ENCODE data around the gene CTBP2. TPM values are rescaled to one million over a fixed set of nuclear protein-coding genes. Genes with fewer than 3 reads are reported as not detected.

The CTBP2 gene
- polyA plus RNA-seq, 1 experiment, result 72.9 TPM

GRCh38 chr10:124975977-124976514 is 184.3 kb downstream of the CTBP2 start:
- no peak for TF ChIP-seq CTCF (IDR thresholded peaks at IDR 0.05; ENCODE audit: insufficient read depth, low read depth, low read length)
- no peaks in the 10 kb centered on the region for H3K27me3 ChIP-seq (ENCODE audit: control insufficient read depth, insufficient read depth, low read length)
- H3K36me3 ChIP-seq (ENCODE audit: control insufficient read depth, insufficient read depth, low read length), result peaks cover 7% of the 10 kb centered on the region
- no peak overlapping the region for H3K4me3 ChIP-seq (ENCODE audit: low read depth, low read length)
- ChIA-PET POLR2A (no interaction called here), CTCF (no interaction called here)
- DNase-seq (ENCODE audit: low read depth), result no peak

DNA sequence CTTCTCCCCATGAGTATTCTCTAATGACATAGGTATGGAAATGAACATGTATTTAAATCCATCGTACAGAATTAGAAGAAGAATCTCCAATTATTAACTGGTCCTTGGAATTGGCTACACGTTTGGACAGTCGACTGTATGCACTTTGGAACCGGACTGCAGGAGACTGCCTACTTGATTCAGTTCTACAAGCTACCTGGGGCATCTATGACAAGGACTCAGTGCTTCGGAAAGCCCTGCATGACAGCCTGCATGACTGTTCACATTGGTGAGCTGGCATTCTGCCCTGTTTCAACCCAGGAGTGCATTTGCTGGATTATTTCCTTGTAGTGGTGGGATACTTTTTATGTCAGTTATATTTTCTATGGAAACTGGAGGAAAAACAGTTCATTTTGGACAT is 186.2 kb downstream of the CTBP2 start:
- no peak for TF ChIP-seq CTCF (IDR thresholded peaks at IDR 0.05; ENCODE audit: insufficient read depth, low read depth, low read length)
- ChIA-PET CTCF (no interaction called here), POLR2A (no interaction called here)
- peaks cover 7% of the 10 kb centered on the region for H3K36me3 ChIP-seq (ENCODE audit: control insufficient read depth, insufficient read depth, low read length)
- no peaks in the 10 kb centered on the region for H3K27me3 ChIP-seq (ENCODE audit: control insufficient read depth, insufficient read depth, low read length)
- DNase-seq (ENCODE audit: low read depth), result no peak
- no peak overlapping the region for H3K4me3 ChIP-seq (ENCODE audit: low read depth, low read length)

DNA sequence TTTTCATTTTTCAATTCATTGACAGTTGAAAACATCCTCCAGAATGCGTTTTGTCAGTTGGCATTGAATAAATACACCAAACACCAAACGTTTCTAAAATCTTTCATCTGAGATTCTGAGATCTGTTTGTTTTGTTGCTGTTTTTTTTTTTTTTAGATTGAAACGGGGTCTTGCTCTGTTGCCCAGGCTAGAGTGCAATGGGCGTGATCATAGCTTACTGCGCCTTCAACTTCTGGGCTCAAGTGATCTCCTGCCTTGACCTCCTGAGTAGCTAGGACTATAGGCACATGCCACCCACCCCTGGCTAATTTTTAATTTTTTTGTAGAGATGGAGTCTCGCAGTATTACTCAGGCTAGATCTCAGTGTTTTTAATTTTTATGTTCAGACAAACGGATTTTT is 187.7 kb downstream of the CTBP2 start:
- no peak for DNase-seq (ENCODE audit: low read depth)
- H3K36me3 ChIP-seq (ENCODE audit: control insufficient read depth, insufficient read depth, low read length), result peaks cover 7% of the 10 kb centered on the region
- no peaks in the 10 kb centered on the region for H3K27me3 ChIP-seq (ENCODE audit: control insufficient read depth, insufficient read depth, low read length)
- H3K4me3 ChIP-seq (ENCODE audit: low read depth, low read length), result no peak overlapping the region
- no peak for TF ChIP-seq CTCF (IDR thresholded peaks at IDR 0.05; ENCODE audit: insufficient read depth, low read depth, low read length)
- POLR2A ChIA-PET, result no interaction called here
- CTCF ChIA-PET, result interaction anchor here (0.8 to 1.0 kb wide), 2 partner anchors 15 to 20 kb away, joined by 3 read pairs; no protein-coding TSS in a partner anchor

- peaks cover 7% of the 10 kb centered on the region for H3K36me3 ChIP-seq (ENCODE audit: control insufficient read depth, insufficient read depth, low read length)
- no peaks in the 10 kb centered on the region for H3K27me3 ChIP-seq (ENCODE audit: control insufficient read depth, insufficient read depth, low read length)
- CTCF ChIA-PET, result interaction anchor here (1.6 kb wide), 1 partner anchor 12 kb away, joined by 5 read pairs; no protein-coding TSS in a partner anchor
- no peak overlapping the region for H3K4me3 ChIP-seq (ENCODE audit: low read depth, low read length)
- POLR2A ChIA-PET, result no interaction called here
- no peak for DNase-seq (ENCODE audit: low read depth)
- TF ChIP-seq CTCF (IDR thresholded peaks at IDR 0.05; ENCODE audit: insufficient read depth, low read depth, low read length), result no peak
Measured at GRCh38 chr10:124971276-124971675, 189.1 kb downstream of the CTBP2 start.

DNA sequence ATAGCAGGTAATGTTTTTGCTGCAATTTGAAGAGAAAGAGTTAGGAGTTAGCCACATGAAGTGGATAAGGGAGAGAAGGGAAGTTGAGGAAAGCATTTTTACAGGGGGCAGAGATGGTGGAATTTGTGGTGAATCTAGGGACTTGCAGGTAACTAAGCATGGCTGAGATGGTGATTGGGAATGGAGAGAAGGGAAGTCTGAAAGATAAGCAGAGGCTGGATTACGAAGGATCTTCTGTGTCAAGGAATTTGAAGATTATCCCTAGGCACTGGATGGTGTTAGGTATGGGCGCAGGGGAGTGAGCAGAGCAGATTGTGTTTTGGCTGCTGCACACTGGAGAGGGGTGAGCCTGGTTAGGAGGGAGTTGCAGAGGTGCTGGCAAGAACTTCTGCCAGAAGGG is 193.1 kb downstream of the CTBP2 start:
- POLR2A ChIA-PET, result no interaction called here
- no peak for TF ChIP-seq CTCF (IDR thresholded peaks at IDR 0.05; ENCODE audit: insufficient read depth, low read depth, low read length)

More for the DNA sequence above, 193.1 kb downstream of the CTBP2 start:
- DNase-seq (ENCODE audit: low read depth), result no peak
- CTCF ChIA-PET, result no interaction called here
- Histone ChIP-seq H3K27me3 (ENCODE audit: control insufficient read depth, insufficient read depth, low read length) (no peaks in the 10 kb centered on the region), H3K4me3 (ENCODE audit: low read depth, low read length) (no peak overlapping the region), H3K36me3 (ENCODE audit: control insufficient read depth, insufficient read depth, low read length) (no peaks in the 10 kb centered on the region; the same call in none of the 2 replicates)
